HEK293 (cell line): ENCODE data around the gene ERFE.
A peak's percentile ranks its signal among the peaks of the same experiment; 100 is the strongest.

ENCODE experiments used
- BCL11B ChIP-seq: fragments of 450-650 bp; formaldehyde crosslinking; IDR thresholded peaks from 2 replicates; pipeline ENCODE4 v1.5.1; 2016; ENCODE audit warnings: low read depth, missing biosample characterization, missing genetic modification characterization
- BCL6B ChIP-seq: fragments of 450-650 bp; formaldehyde crosslinking; IDR thresholded peaks from 2 replicates; pipeline ENCODE4 v1.5.1; 2017; ENCODE audit warnings: missing biosample characterization, missing genetic modification characterization
- FEZF1 ChIP-seq: fragments of 450-650 bp; formaldehyde crosslinking; IDR thresholded peaks from 2 replicates; pipeline ENCODE4 v1.5.1; 2016; ENCODE audit warnings: missing biosample characterization, missing genetic modification characterization
- HIC1 ChIP-seq: fragments of 450-650 bp; formaldehyde crosslinking; IDR thresholded peaks from 2 replicates; pipeline ENCODE4 v1.5.1; 2016; ENCODE audit warnings: missing biosample characterization, missing genetic modification characterization
- HOXD13 ChIP-seq: sonication (generic); formaldehyde crosslinking; IDR thresholded peaks from 2 replicates; pipeline ENCODE4 v1.8.0; 2022; ENCODE audit warnings: missing genetic modification reagents, borderline replicate concordance
- MYNN ChIP-seq: fragments of 450-650 bp; formaldehyde crosslinking; IDR thresholded peaks from 2 replicates; pipeline ENCODE4 v1.5.1; 2016; ENCODE audit warnings: missing biosample characterization, missing genetic modification characterization, borderline replicate concordance
- OVOL3 ChIP-seq: fragments of 450-650 bp; formaldehyde crosslinking; IDR thresholded peaks from 2 replicates; pipeline ENCODE4 v1.5.1; 2016; ENCODE audit warnings: missing biosample characterization, missing genetic modification characterization
- PRDM10 ChIP-seq: fragments of 450-650 bp; formaldehyde crosslinking; IDR thresholded peaks from 2 replicates; pipeline ENCODE4 v1.5.1; 2016; ENCODE audit warnings: missing biosample characterization, missing genetic modification characterization
- SALL2 ChIP-seq: fragments of 450-650 bp; formaldehyde crosslinking; IDR thresholded peaks from 2 replicates; pipeline ENCODE4 v1.5.0; 2017; ENCODE audit warnings: missing biosample characterization, mild to moderate bottlenecking, missing genetic modification characterization, borderline replicate concordance
- ZBTB48 ChIP-seq: fragments of 450-650 bp; formaldehyde crosslinking; IDR thresholded peaks from 2 replicates; pipeline ENCODE4 v1.5.1; 2016; ENCODE audit warnings: missing biosample characterization, missing genetic modification characterization
- ZBTB8A ChIP-seq: fragments of 450-650 bp; formaldehyde crosslinking; IDR thresholded peaks from 2 replicates; pipeline ENCODE4 v1.5.1; 2016; ENCODE audit warnings: missing biosample characterization, missing genetic modification characterization
- ZFP41 ChIP-seq: fragments of 450-650 bp; formaldehyde crosslinking; IDR thresholded peaks from 2 replicates; pipeline ENCODE4 v1.5.1; 2016; ENCODE audit warnings: missing biosample characterization, missing genetic modification characterization, borderline replicate concordance
- ZNF132 ChIP-seq: fragments of 450-650 bp; formaldehyde crosslinking; IDR thresholded peaks from 2 replicates; pipeline ENCODE4 v1.5.1; 2017; ENCODE audit warnings: missing biosample characterization, missing genetic modification characterization, borderline replicate concordance
- ZNF169 ChIP-seq: fragments of 450-650 bp; formaldehyde crosslinking; IDR thresholded peaks from 2 replicates; pipeline ENCODE4 v1.5.1; 2016; ENCODE audit warnings: missing biosample characterization, missing genetic modification characterization
- ZNF211 ChIP-seq: fragments of 450-650 bp; formaldehyde crosslinking; IDR thresholded peaks from 2 replicates; pipeline ENCODE4 v1.5.1; 2016; ENCODE audit warnings: low read depth, missing biosample characterization, missing genetic modification characterization
- ZNF214 ChIP-seq: fragments of 450-650 bp; formaldehyde crosslinking; IDR thresholded peaks from 2 replicates; pipeline ENCODE4 v1.5.1; 2017; ENCODE audit warnings: missing biosample characterization, mild to moderate bottlenecking, missing genetic modification characterization, borderline replicate concordance
- ZNF26 ChIP-seq: fragments of 450-650 bp; formaldehyde crosslinking; IDR thresholded peaks from 2 replicates; pipeline ENCODE4 v1.5.1; 2016; ENCODE audit warnings: missing biosample characterization, missing genetic modification characterization
- ZNF280C ChIP-seq: fragments of 450-650 bp; formaldehyde crosslinking; IDR thresholded peaks from 2 replicates; pipeline ENCODE4 v1.5.1; 2016; ENCODE audit warnings: missing biosample characterization, missing genetic modification characterization
- ZNF311 ChIP-seq: fragments of 450-650 bp; formaldehyde crosslinking; IDR thresholded peaks from 2 replicates; pipeline ENCODE4 v1.5.1; 2017; ENCODE audit warnings: missing biosample characterization, missing genetic modification characterization, borderline replicate concordance
- ZNF324 ChIP-seq: fragments of 450-650 bp; formaldehyde crosslinking; IDR thresholded peaks from 2 replicates; pipeline ENCODE4 v1.5.1; 2016; ENCODE audit warnings: missing biosample characterization, missing genetic modification characterization
- ZNF366 ChIP-seq: fragments of 450-650 bp; formaldehyde crosslinking; conservative IDR thresholded peaks from 2 replicates; pipeline ENCODE4 v1.5.1; 2016; ENCODE audit warnings: missing biosample characterization, missing genetic modification characterization
- ZNF37A ChIP-seq: fragments of 450-650 bp; IDR thresholded peaks from 2 replicates; pipeline ENCODE4 v1.5.1; 2018; ENCODE audit warnings: missing biosample characterization, missing genetic modification characterization
- ZNF501 ChIP-seq: fragments of 450-650 bp; formaldehyde crosslinking; IDR thresholded peaks from 2 replicates; pipeline ENCODE4 v1.5.1; 2016; ENCODE audit warnings: missing biosample characterization, missing genetic modification characterization
- ZNF521 ChIP-seq: fragments of 450-650 bp; formaldehyde crosslinking; IDR thresholded peaks from 2 replicates; pipeline ENCODE4 v1.5.1; 2017; ENCODE audit warnings: missing biosample characterization, mild to moderate bottlenecking, missing genetic modification characterization
- ZNF544 ChIP-seq: fragments of 450-650 bp; formaldehyde crosslinking; IDR thresholded peaks from 2 replicates; pipeline ENCODE4 v1.5.0; 2017; ENCODE audit warnings: missing biosample characterization, missing genetic modification characterization
- ZNF561 ChIP-seq: fragments of 450-650 bp; IDR thresholded peaks from 2 replicates; pipeline ENCODE4 v1.5.1; 2018; ENCODE audit warnings: missing biosample characterization, missing genetic modification characterization, borderline replicate concordance
- ZNF621 ChIP-seq: fragments of 450-650 bp; formaldehyde crosslinking; IDR thresholded peaks from 2 replicates; pipeline ENCODE4 v1.5.1; 2017; ENCODE audit warnings: missing biosample characterization, missing genetic modification characterization
- ZNF626 ChIP-seq: fragments of 450-650 bp; sonication (Bioruptor Pico); formaldehyde crosslinking; IDR thresholded peaks from 2 replicates; pipeline ENCODE4 v1.5.1; 2018; ENCODE audit warnings: missing biosample characterization, missing genetic modification characterization, inconsistent platforms

Gene ERFE

GRCh38 chr2:238169048-238169707, 10.4 kb downstream of the ERFE start (continued):
- TF ChIP-seq PRDM10 (tag by site-specific recombination) (peak; percentile 56), ZBTB8A (tag by site-specific recombination) (0 out of 2 replicates have a peak, but pooled peaks have one; percentile 36), ZNF280C (tag by site-specific recombination) (no peak), HIC1 (tag by site-specific recombination) (no peak), ZNF561 (tag by site-specific recombination) (peak; percentile 63; the same call in 1 of the 2 replicates), ZNF366 (tag by site-specific recombination) (no peak; the same call in 1 of the 2 replicates), ZFP41 (no peak), HOXD13 (CRISPR knock-in tag) (no peak), BCL11B (tag by site-specific recombination) (0 out of 2 replicates have a peak, but pooled peaks have one; percentile 49), ZNF621 (tag by site-specific recombination) (no peak), ZNF211 (tag by site-specific recombination) (no peak), ZNF544 (no peak), ZNF214 (no peak), ZNF311 (tag by site-specific recombination) (no peak), ZNF521 (no peak), ZBTB48 (tag by site-specific recombination) (0 out of 2 replicates have a peak, but pooled peaks have one; percentile 17), FEZF1 (tag by site-specific recombination) (peak; percentile 76), BCL6B (no peak), ZNF501 (no peak), ZNF626 (tag by site-specific recombination) (no peak), ZNF26 (no peak), OVOL3 (tag by site-specific recombination) (no peak), ZNF169 (no peak), ZNF37A (tag by site-specific recombination) (no peak), ZNF132 (no peak), ZNF324 (0 out of 2 replicates have a peak, but pooled peaks have one; percentile 23), MYNN (tag by site-specific recombination) (no peak), SALL2 (tag by site-specific recombination) (no peak)
